GM23338 (cell line): ENCODE data around the gene GRID1. TPM values are rescaled to one million over a fixed set of nuclear protein-coding genes. Genes with fewer than 3 reads are reported as not detected.

Source experiments
- ATAC-seq: fragments of 200-7000 bp; cut with Tn5 transposase; 3 replicates; pipeline ENCODE4 v1.9.1; 2020
- DNase-seq: peaks from one replicate; pipeline ENCODE4 v3.0.0-alpha.2; 2015; ENCODE audit warnings: low spot score
- H2AFZ ChIP-seq: fragments of 200-600 bp; sonication (generic); 2 replicates; pipeline ENCODE4 v1.8.0; 2016; ENCODE audit warnings: antibody characterized with exemption, mild to moderate bottlenecking, moderate library complexity
- H3F3A ChIP-seq: fragments of 200-600 bp; sonication (generic); replicated peaks from 2 replicates; pipeline ENCODE4 v1.8.0; 2017; ENCODE audit warnings: antibody characterized with exemption, mixed run types, low read depth
- H3K27ac ChIP-seq: fragments of 200-600 bp; sonication (generic); 2 replicates; pipeline ENCODE4 v1.6.1; 2016; ENCODE audit warnings: low read depth
- H3K27me3 ChIP-seq: fragments of 200-600 bp; sonication (generic); 2 replicates; pipeline ENCODE4 v1.8.0; 2016; ENCODE audit warnings: mild to moderate bottlenecking, mixed run types, moderate library complexity; ENCODE audit not compliant: insufficient read depth
- H3K36me3 ChIP-seq: fragments of 200-600 bp; sonication (generic); 2 replicates; pipeline ENCODE4 v1.8.0; 2016; ENCODE audit warnings: mild to moderate bottlenecking; ENCODE audit not compliant: insufficient read depth
- H3K4me1 ChIP-seq: fragments of 200-600 bp; sonication (generic); 2 replicates; pipeline ENCODE4 v1.8.0; 2016; ENCODE audit warnings: mild to moderate bottlenecking, moderate library complexity; ENCODE audit not compliant: insufficient read depth
- H3K4me2 ChIP-seq: fragments of 200-600 bp; sonication (generic); 2 replicates; pipeline ENCODE4 v1.7.1; 2017; ENCODE audit warnings: mixed run types
- H3K4me3 ChIP-seq: fragments of 200-600 bp; sonication (generic); 2 replicates; pipeline ENCODE4 v1.6.1; 2016; ENCODE audit warnings: mixed run types
- H3K79me2 ChIP-seq: fragments of 200-600 bp; sonication (generic); replicated peaks from 2 replicates; pipeline ENCODE4 v1.8.0; 2017; ENCODE audit warnings: mild to moderate bottlenecking; ENCODE audit not compliant: insufficient read depth
- H3K9me2 ChIP-seq: fragments of 200-600 bp; sonication (generic); 2 replicates; pipeline ENCODE4 v1.8.0; 2017; ENCODE audit not compliant: insufficient read depth
- H4K20me1 ChIP-seq: fragments of 200-600 bp; sonication (generic); replicated peaks from 2 replicates; pipeline ENCODE4 v1.8.0; 2017; ENCODE audit warnings: mild to moderate bottlenecking; ENCODE audit not compliant: insufficient read depth
- H3K27ac Mint-ChIP-seq: 2 replicates; pipeline ENCODE4 v1.8.0; 2020; ENCODE audit warnings: inconsistent platforms, mild to moderate bottlenecking, moderate library complexity, mixed read lengths
- H3K27me3 Mint-ChIP-seq: 3 replicates; pipeline ENCODE4 v1.8.0; 2022; ENCODE audit warnings: low read depth, mild to moderate bottlenecking, moderate library complexity, mixed read lengths, inconsistent platforms; ENCODE audit not compliant: insufficient read depth, poor library complexity
- H3K36me3 Mint-ChIP-seq: 3 replicates; pipeline ENCODE4 v1.8.0; 2021; ENCODE audit warnings: low read depth, mild to moderate bottlenecking, inconsistent platforms, moderate library complexity, mixed read lengths
- H3K4me1 Mint-ChIP-seq: 3 replicates; pipeline ENCODE4 v1.8.0; 2020; ENCODE audit warnings: mild to moderate bottlenecking, inconsistent platforms, mixed read lengths
- H3K4me3 Mint-ChIP-seq: 3 replicates; pipeline ENCODE4 v1.8.0; 2021; ENCODE audit warnings: moderate library complexity, mild to moderate bottlenecking, inconsistent platforms, mixed read lengths
- H3K9me3 Mint-ChIP-seq: 3 replicates; pipeline ENCODE4 v1.8.0; 2020; ENCODE audit warnings: moderate library complexity, mild to moderate bottlenecking, inconsistent platforms, mixed read lengths
- CREB1 ChIP-seq: fragments of 250-450 bp; sonication (Bioruptor Pico); IDR thresholded peaks from 2 replicates; pipeline ENCODE4 v1.5.0; 2020; ENCODE audit warnings: low read depth, mild to moderate bottlenecking, moderate library complexity
- CTCF ChIP-seq, 2 experiments: fragments of 200-600 bp in 1 of 2; sonication (generic) in 1 of 2; conservative IDR thresholded peaks; 2 replicates each; pipeline versions ENCODE4 v1.5.1 to v1.6.1; 2016 to 2017; ENCODE audit warnings: antibody characterized with exemption in 2 of 2, low read depth in 2 of 2, mild to moderate bottlenecking in 2 of 2, moderate library complexity in 1 of 2
- EZH2 ChIP-seq: fragments of 200-600 bp; sonication (generic); IDR thresholded peaks from one replicate; pipeline ENCODE4 v1.8.0; 2017; ENCODE audit warnings: antibody characterized with exemption, mild to moderate bottlenecking, low read depth; ENCODE audit not compliant: unreplicated experiment
- EZH2phosphoT487 ChIP-seq: fragments of 200-600 bp; sonication (generic); IDR thresholded peaks from one replicate; pipeline ENCODE4 v1.8.1; 2018; ENCODE audit warnings: antibody characterized with exemption; ENCODE audit not compliant: unreplicated experiment
- JUNB ChIP-seq: IDR thresholded peaks from one replicate; pipeline ENCODE4 v1.6.1; 2016; ENCODE audit warnings: antibody characterized with exemption; ENCODE audit not compliant: unreplicated experiment
- NANOG ChIP-seq: IDR thresholded peaks from 2 replicates; pipeline ENCODE4 v1.6.1; 2016; ENCODE audit warnings: antibody characterized with exemption, borderline replicate concordance
- POLR2AphosphoS5 ChIP-seq: IDR thresholded peaks from 2 replicates; pipeline ENCODE4 v1.6.1; 2016; ENCODE audit warnings: antibody characterized with exemption, low read depth
- REST ChIP-seq: IDR thresholded peaks from one replicate; pipeline ENCODE4 v1.6.1; 2018; ENCODE audit warnings: antibody characterized with exemption; ENCODE audit not compliant: unreplicated experiment
- STAT1 ChIP-seq: IDR thresholded peaks from one replicate; pipeline ENCODE4 v1.6.1; 2016; ENCODE audit warnings: antibody characterized with exemption; ENCODE audit not compliant: unreplicated experiment
- ZNF114 ChIP-seq: fragments of 250-450 bp; sonication (Bioruptor Pico); IDR thresholded peaks from 2 replicates; pipeline ENCODE4 v1.5.0; 2020; ENCODE audit warnings: mild to moderate bottlenecking, moderate library complexity
- ZNF331 ChIP-seq: fragments of 250-450 bp; sonication (Bioruptor Pico); IDR thresholded peaks from 2 replicates; pipeline ENCODE4 v1.5.0; 2020; ENCODE audit warnings: low read depth, mild to moderate bottlenecking, moderate library complexity
- ZNF462 ChIP-seq: fragments of 250-450 bp; sonication (Bioruptor Pico); IDR thresholded peaks from 2 replicates; pipeline ENCODE4 v1.5.0; 2020; ENCODE audit warnings: mild to moderate bottlenecking, moderate library complexity
- polyA plus RNA-seq: library from polyadenylated mRNA; unstranded; fragments of >200 nt; fragmentation: Nextera tagmentation; extraction: Ambion mirVana; gene quantifications from 2 replicates; pipeline ENCODE4 v1.2.1, GENCODE V29; 2016
- total RNA-seq: library from RNA; depleted of rRNA; stranded (reverse); fragments of >200 nt; shearing (Covaris generic); gene quantifications from 2 replicates; pipeline ENCODE4 v1.2.3, GENCODE V29; 2014
- TF ChIP-seq, protein P1 (sequence below): IDR thresholded peaks from 2 replicates; pipeline ENCODE4 v1.6.1; 2016; ENCODE audit warnings: antibody characterized with exemption

The GRID1 gene
- total and polyA plus RNA-seq, 2 experiments from 2014 or later = 0.14 to 0.15 TPM

DNA sequence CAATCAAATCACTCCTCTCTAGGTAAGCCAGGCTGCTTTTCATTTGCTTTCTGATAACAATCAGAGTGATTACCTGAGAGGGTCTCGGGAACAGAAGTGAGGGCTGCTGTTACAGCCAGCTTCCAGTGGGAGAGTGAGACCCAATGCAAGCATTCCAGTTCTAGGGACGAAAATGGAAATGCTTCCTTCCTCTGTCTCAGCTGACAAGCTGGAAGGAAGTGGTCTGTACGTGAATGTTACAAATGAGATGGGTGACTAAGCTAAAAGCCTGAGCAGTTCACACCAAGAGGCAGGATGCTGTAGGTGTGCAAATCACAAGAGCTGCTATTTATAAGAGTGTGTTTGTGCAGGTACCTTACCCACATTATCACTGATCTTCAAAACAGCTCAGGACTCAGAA is 772.4 kb downstream of the GRID1 start:
- no peak overlapping the region for H3K4me3 Mint-ChIP-seq
- H3K27me3 ChIP-seq = no peaks in the 10 kb centered on the region
- no peak overlapping the region for H3K4me2 ChIP-seq
- 0 out of 3 replicates have a peak, but pooled peaks cover 3% of the 10 kb centered on the region for H3K36me3 Mint-ChIP-seq
- H2AFZ ChIP-seq = no peak overlapping the region
- H4K20me1 ChIP-seq = no peaks in the 10 kb centered on the region
- peak; percentile 2 for DNase-seq
- H3K36me3 ChIP-seq = no peaks in the 10 kb centered on the region
- H3F3A ChIP-seq = no peaks in the 10 kb centered on the region
- no peaks in the 10 kb centered on the region for H3K9me2 ChIP-seq
- H3K4me1 Mint-ChIP-seq = no peaks in the 10 kb centered on the region
- H3K4me3 ChIP-seq = no peak overlapping the region
- TF ChIP-seq REST (no peak), POLR2AphosphoS5 (no peak), EZH2 (no peak), ZNF331 (CRISPR knock-in tag) (no peak), ZNF114 (CRISPR knock-in tag) (no peak), EZH2phosphoT487 (no peak), STAT1 (no peak), CREB1 (no peak), ZNF462 (CRISPR knock-in tag) (no peak), JUNB (no peak), CTCF (conservative IDR thresholded peaks at IDR 0.05; ENCODE audit: low read depth in 2 of 2) (no peak), NANOG (no peak)
- TF ChIP-seq, protein P1, sequence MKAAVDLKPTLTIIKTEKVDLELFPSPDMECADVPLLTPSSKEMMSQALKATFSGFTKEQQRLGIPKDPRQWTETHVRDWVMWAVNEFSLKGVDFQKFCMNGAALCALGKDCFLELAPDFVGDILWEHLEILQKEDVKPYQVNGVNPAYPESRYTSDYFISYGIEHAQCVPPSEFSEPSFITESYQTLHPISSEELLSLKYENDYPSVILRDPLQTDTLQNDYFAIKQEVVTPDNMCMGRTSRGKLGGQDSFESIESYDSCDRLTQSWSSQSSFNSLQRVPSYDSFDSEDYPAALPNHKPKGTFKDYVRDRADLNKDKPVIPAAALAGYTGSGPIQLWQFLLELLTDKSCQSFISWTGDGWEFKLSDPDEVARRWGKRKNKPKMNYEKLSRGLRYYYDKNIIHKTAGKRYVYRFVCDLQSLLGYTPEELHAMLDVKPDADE = no peak
- no peaks in the 10 kb centered on the region for H3K4me1 ChIP-seq
- ATAC-seq = no peak; the same call in 2 of the 3 replicates
- H3K27me3 Mint-ChIP-seq = peaks cover 3% of the 10 kb centered on the region
- H3K79me2 ChIP-seq = no peaks in the 10 kb centered on the region
- peaks cover 76% of the 10 kb centered on the region for H3K9me3 Mint-ChIP-seq
- no peak overlapping the region for H3K27ac Mint-ChIP-seq
- no peak overlapping the region for H3K27ac ChIP-seq
